GM21526 (cell line): ENCODE measurements around the gene ITSN1.

Source experiments
- ATAC-seq: cut with Tn5 transposase; IDR thresholded peaks from one replicate; pipeline ENCODE4 v1.9.1; 2021; ENCODE audit warnings: moderate library complexity; ENCODE audit not compliant: unreplicated experiment, low FRiP score

The ITSN1 gene

DNA sequence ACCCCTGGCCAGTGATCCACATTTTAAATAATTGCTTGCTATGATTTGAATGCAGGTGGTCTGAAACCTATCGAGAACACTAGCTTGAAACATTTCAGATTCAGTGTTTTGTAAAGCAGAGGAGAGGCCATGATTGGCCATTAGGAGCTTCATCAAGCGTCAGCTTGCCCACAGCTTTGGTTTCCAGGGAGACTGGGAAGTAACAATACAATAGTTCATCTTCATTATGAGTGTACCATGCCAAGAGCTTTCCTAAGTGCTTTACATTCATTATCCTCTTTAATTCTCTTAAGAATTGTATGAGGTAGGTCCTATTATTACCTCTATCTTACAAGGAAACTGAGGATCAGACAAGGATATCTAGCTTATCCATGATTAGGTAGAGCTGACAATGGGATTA lies 301.0 kb downstream of the ITSN1 start:
- ATAC-seq = no peak

DNA sequence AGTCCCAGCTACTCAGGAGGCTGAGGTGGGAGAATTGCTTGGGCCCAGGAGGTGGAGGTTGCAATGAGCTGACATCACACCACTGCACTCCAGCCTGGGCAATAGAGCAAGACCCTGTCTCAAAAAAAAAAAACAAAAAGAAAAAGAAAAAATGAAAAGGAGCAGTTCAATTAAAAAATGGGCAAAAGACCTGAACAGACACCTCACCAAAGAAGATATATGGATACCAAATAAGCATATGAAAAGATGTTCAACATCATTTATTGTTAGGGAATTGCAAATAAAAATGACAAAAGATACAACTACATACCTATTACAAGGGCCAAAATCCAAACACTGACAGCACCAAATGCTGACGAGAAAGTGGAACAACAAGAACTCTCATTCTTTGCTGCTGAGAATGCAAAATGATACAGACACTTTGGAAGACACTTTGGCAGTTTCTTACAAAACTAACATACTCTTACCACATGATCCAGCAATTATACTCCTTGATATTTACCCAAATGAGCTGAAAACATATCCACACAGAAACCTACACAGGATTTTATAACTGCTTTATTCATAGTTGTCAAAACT lies 302.0 kb downstream of the ITSN1 start:
- no peak for ATAC-seq

DNA sequence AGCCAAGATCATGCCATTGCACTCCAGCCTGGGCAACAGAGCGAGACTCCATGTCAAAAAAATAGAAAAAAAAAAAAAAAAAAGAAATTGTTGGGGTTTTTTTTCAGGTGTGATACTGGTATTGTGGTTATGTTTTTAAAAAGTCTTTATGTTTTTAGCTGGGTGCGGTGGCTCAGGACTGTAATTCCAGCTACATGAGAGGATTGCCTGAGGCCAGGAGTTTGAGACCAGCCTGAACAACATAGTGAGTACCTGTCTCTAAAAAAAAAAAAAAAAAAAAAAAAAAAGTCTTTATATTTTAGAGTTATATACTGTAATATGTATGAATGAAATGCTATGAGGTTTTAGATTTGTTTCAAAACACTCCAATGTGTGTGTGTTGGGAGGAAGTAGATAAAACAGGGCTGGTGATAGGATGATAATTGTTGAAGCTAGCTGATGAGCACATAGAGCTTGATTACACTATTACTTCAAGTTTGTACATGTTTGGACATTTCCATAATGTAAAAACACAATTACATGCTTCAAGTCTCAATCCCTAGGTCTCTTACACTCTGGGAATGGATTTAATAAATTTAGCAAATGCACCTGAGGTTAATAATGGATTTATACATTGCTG lies 303.5 kb downstream of the ITSN1 start:
- ATAC-seq = no peak

DNA sequence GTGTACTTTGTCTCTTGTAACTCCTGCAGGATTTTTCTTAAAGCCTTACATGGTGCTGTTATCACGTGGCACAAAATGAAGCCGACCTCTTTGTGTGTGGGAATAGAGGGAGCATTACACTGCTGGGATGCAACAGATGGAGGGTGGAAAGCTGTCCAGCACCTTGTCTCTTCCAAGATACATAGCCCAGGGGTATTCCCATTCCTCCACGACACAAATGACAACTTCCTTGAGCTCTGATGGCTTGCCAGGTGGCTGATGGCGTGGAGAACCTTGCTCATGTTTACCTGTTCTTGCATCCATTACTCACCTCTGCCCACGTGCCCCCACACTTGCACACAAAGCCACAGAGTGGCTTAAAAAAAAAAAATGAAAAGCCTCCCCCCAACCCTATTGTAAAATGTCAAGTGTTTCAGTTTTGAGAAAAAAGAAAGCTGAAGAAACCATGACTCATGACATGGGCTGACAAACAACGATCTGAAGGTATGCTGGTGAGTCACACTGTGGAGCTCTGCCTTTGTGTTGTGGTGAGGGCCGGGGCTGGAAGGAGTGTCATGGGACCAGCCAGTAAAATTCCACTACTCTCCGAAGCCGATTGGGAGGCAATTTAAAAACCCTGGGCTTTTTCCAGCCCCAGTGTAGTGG lies 305.3 kb downstream of the ITSN1 start:
- ATAC-seq = peak; percentile 46

DNA sequence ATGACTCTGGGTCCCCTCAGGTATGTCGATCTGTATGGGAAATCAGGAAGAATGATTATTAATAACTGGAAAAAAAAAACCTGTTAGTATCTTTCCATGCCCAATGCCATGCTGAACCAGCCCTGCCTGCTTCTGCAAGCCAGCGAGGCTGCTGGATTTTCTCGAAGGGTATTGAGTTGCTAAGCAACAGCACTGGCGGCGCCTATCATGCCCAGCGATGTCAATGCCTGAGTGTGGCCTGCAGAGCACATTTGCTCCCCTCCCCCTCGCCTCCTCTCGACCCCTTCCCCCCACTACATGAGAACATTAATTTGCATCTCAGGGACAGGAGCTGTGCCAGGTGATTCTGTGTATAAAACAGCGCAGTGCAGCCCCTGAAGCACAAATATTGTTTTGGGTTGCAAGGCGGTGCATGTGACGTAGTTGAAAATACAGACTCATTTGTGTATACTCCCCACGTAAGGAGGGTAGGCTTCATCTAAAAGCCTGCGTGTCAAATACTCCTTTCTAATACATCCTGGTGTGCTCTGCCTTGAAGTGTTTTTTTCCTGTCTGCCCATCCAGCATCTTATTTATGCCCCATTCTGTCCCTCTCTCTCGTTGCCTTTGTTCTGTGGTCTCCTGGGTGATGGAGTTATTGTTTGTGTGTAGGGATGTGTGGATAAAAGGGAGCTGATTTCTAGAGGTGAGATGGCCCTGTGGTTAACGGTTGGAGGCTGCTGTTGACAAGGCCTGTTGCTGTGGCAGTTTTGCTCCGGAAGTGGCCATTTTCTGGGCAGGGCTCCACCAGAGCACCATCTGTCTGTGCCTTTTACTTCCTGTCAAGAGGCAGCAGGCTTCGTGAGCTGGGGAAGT lies 306.0 kb downstream of the ITSN1 start:
- peak; percentile 43 for ATAC-seq

DNA sequence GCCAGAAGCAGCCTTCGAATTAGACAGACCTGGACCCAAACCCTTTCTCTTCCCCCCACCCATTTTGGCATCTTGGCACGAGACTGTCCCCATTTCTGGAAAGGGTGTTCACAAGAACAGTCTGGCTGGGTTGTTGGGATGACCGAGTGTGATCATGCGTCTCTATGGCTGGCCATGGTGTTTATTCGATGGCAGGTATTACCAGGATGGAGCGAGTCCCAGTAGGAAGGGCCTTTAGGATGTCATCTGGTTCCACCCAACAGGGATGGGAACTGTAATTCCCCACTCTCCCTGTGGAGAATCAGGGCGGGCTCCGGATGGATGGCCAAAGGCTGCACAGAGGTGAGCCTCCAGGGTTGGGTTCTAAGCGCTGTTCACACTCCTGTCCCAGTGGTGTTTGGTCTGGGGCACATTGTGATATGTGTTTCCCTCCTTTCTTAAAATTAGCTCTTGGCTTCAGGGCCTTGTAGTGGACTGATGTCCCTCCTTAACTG lies 306.7 kb downstream of the ITSN1 start:
- ATAC-seq = no peak
